Right atrium auricular region (tissue), 2 donors: ENCODE results near the gene SUFU. TPM values are rescaled to one million over a fixed set of nuclear protein-coding genes. Genes with fewer than 3 reads are reported as not detected.

ENCODE experiments used
- DNase-seq: peaks from one replicate; pipeline ENCODE4 v3.0.0-alpha.2; 2019; ENCODE audit warnings: low spot score
- H3K27ac ChIP-seq, 2 donors: fragments of 200-600 bp; sonication (generic); 1 replicate in 1 of 2; 2 replicates in 1 of 2; pipeline ENCODE4 v1.5.1; 2016 to 2019
- H3K27me3 ChIP-seq, 2 donors: fragments of 200-600 bp; sonication (generic); one replicate each; pipeline versions ENCODE4 v1.5.1 to v1.6.0; 2017 to 2019
- H3K36me3 ChIP-seq: fragments of 200-600 bp; sonication (generic); one replicate; pipeline ENCODE4 v1.5.1; 2016
- H3K4me1 ChIP-seq, 2 donors: fragments of 200-600 bp; sonication (generic); one replicate each; pipeline versions ENCODE4 v1.5.1 to v1.6.0; 2017 to 2019
- H3K4me3 ChIP-seq, 2 donors: fragments of 200-600 bp; sonication (generic); 1 replicate in 1 of 2; 2 replicates in 1 of 2; pipeline ENCODE4 v1.5.1; 2017 to 2019; ENCODE audit warnings: mild to moderate bottlenecking in 1 of 2, moderate library complexity in 1 of 2
- H3K9me3 ChIP-seq, 2 donors: fragments of 200-600 bp; sonication (generic); one replicate each; pipeline ENCODE4 v1.5.1; 2019
- total RNA-seq, 2 donors: library from RNA; depleted of rRNA; stranded (reverse); fragments of >200 nt; gene quantifications; one replicate each; pipeline ENCODE4 v1.1.0, GENCODE V29; 2016
- TF ChIP-seq, protein P1 (sequence below), 2 donors: fragments of 200-600 bp; sonication (generic); IDR thresholded peaks; one replicate each; pipeline ENCODE4 v1.5.1; 2019; ENCODE audit warnings: antibody characterized with exemption in 2 of 2

Gene SUFU
- total RNA-seq, 2 donors from 2014 or later: 4.9 to 6.4 TPM

DNA sequence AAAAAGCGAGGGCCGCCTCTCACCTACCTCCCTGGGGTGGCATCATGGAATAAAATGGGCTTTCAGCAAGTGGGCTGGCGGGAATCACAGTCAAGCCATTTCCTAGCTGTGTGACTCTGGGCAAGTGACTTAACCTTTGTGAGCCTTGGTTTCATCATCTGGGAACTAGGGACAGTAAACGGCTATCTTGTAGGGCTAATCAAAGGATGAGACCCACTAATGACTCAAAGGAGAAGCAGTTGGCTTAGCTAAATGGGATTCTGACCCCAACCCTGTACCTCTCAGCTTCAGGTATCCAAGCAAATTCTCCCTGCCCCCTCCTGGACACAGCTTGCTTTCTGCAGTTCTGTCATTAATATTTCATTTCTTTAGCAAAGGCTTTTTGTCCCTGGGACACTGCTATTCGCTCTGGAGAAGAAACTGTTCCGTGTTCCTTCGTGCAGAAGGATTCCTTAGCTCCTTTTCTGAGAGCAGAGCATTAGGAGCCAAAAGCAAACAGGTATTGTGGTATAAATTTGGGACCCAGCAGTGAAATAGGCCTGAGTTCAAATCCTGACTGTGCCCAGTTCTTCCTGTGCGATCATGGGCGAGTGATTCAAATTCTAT lies 166.4 kb downstream of the SUFU start:
- H3K27ac ChIP-seq: peak overlapping the region; percentile 73 to 78
- TF ChIP-seq, protein P1, sequence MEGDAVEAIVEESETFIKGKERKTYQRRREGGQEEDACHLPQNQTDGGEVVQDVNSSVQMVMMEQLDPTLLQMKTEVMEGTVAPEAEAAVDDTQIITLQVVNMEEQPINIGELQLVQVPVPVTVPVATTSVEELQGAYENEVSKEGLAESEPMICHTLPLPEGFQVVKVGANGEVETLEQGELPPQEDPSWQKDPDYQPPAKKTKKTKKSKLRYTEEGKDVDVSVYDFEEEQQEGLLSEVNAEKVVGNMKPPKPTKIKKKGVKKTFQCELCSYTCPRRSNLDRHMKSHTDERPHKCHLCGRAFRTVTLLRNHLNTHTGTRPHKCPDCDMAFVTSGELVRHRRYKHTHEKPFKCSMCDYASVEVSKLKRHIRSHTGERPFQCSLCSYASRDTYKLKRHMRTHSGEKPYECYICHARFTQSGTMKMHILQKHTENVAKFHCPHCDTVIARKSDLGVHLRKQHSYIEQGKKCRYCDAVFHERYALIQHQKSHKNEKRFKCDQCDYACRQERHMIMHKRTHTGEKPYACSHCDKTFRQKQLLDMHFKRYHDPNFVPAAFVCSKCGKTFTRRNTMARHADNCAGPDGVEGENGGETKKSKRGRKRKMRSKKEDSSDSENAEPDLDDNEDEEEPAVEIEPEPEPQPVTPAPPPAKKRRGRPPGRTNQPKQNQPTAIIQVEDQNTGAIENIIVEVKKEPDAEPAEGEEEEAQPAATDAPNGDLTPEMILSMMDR (IDR thresholded peaks at IDR 0.05): peak in 1 of 2 donors; percentile 1
- H3K36me3 ChIP-seq: no peaks in the 10 kb centered on the region
- no peaks in the 10 kb centered on the region for H3K9me3 ChIP-seq
- H3K4me3 ChIP-seq: no peak overlapping the region
- no peaks in the 10 kb centered on the region for H3K27me3 ChIP-seq
- peaks cover 0 to 67% of the 10 kb centered on the region in 2 donors for H3K4me1 ChIP-seq
- DNase-seq: no peak

DNA sequence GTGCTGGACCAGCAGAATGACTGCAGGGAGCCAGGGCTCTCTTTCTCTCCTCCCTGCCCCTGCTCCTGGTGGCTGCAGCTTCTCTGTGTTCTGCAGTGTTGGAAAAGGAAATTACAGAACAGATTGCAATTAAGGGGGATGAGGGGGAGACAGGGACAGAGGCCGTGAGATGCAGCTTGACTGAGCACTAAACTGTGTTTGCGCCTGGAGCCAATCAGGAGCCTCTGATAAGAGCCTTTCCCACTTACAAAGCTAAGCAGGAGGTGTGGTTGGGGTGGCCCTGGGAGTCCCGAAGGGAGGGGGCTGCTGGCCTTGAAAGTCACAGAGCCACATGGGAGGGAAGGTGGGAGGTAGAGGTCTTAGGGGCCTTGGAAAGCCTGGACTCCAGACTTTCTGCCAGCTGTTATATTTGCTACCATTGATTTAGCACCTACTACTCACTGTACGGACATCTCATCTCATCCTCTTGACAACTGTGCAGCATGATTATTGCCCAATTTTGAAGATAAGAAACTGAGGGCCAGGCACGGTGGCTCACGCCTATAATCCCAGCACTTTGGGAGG lies 167.2 kb downstream of the SUFU start:
- Histone ChIP-seq H3K27ac (peak overlapping the region; percentile 46 to 78), H3K27me3 (no peaks in the 10 kb centered on the region), H3K4me3 (no peak overlapping the region), H3K9me3 (no peaks in the 10 kb centered on the region), H3K4me1 (peaks cover 0 to 75% of the 10 kb centered on the region in 2 donors), H3K36me3 (no peaks in the 10 kb centered on the region)
- TF ChIP-seq, protein P1 (IDR thresholded peaks at IDR 0.05): no peak
- DNase-seq: no peak

DNA sequence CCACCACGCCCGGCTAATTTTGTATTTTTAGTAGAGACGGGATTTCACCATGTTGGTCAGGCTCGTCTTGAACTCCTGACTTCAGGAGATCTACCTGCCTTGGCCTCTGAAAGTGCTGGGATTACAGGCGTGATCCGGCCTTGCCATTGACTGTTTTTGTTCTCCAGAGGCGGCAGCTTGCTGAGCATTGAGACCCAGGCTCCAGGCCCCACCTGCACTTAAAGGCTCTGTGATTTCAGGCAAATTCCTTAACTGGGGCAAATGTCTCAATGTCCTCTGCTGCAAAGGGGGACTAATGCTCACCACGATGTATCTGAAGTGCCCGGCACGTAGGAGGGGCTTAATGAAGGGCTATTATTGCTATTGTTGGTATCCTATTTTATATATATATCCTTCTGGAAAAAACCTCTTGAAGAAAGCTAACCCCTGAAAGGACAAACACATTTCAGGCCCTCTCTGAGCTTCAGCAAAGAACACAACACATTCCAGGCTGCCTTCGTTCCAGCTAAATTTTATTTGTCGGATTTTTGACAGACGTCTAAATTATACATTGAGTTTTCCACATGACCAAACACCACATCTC lies 169.6 kb downstream of the SUFU start:
- Histone ChIP-seq H3K9me3 (no peaks in the 10 kb centered on the region), H3K4me1 (peaks cover 0 to 95% of the 10 kb centered on the region in 2 donors), H3K27ac (peak overlapping the region; percentile 82 to 90), H3K4me3 (peak overlapping the region in 1 of 2 donors; percentile 42), H3K36me3 (no peaks in the 10 kb centered on the region), H3K27me3 (no peaks in the 10 kb centered on the region)
- DNase-seq: no peak
- TF ChIP-seq, protein P1 (IDR thresholded peaks at IDR 0.05): no peak

DNA sequence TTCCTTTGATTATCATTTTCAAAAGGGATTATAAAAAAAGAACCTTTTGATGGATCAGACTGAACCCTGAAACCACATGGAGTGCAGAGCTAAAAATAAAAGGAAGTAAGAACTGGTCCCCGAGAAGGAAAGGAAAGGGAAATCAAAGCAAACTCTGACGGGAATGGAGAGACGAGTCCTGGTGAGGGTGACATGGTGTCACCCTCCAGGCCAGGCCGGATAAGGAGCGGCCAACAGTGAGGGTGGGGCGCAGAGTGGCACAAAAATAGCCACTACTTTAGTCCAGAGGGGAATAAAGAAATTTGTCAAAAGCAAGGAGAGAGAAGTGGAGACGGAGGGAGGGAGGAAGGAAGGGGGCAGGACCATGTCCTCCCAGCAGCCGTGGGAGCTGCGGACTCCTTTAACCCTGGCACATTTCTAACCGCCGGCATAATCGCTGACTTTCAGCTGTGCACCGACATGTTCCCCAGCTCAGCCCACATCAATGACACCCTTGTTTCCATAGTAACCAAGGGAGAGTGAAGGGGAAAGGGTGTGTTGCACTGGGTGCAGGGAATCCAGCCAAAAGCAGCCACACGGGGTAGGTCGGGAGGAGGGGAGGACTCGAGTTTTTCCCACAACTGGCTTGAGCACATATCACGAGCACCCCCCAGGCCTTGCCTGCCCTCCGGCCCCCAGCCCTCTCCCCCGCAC lies 170.2 kb downstream of the SUFU start:
- peak overlapping the region; percentile 2 to 42 for H3K4me3 ChIP-seq
- H3K9me3 ChIP-seq: no peaks in the 10 kb centered on the region
- TF ChIP-seq, protein P1 (IDR thresholded peaks at IDR 0.05): no peak
- DNase-seq: peak; percentile 83
- H3K27ac ChIP-seq: peak overlapping the region; percentile 82 to 90
- H3K36me3 ChIP-seq: no peaks in the 10 kb centered on the region
- no peaks in the 10 kb centered on the region for H3K27me3 ChIP-seq
- H3K4me1 ChIP-seq: peaks cover 0 to 95% of the 10 kb centered on the region in 2 donors

DNA sequence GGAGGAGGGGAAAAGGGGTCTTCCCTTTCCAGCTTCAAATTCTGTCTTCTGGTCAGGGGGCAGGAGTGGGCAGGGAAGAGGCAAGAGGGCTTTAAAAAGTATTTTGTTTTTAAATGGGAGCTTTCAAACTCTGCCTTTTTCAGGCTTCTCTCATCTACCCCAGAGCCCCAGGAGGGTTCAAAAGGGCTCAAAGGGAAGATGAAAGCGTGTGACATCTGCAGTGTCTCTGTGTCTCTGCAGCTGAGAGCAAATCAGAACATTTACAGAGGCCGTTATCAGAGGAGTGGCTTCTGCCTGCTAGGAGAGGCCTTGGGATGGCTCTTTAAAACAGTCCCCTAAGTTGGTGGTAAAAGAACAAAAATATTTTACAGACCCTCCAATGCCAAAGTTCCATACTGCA lies 170.8 kb downstream of the SUFU start:
- Histone ChIP-seq H3K36me3 (no peaks in the 10 kb centered on the region), H3K4me1 (peaks cover 0 to 95% of the 10 kb centered on the region in 2 donors), H3K27me3 (no peaks in the 10 kb centered on the region), H3K4me3 (peak overlapping the region in 1 of 2 donors; percentile 42), H3K27ac (peak overlapping the region; percentile 82 to 90), H3K9me3 (no peaks in the 10 kb centered on the region)
- TF ChIP-seq, protein P1 (IDR thresholded peaks at IDR 0.05): no peak
- no peak for DNase-seq
